ENCODE results near the gene RIPK4. TPM values are rescaled to one million over a fixed set of nuclear protein-coding genes. Genes with fewer than 3 reads are reported as not detected.
"Not testable (repeated sequence)": the region's sequence is repeated elsewhere in the genome, so short reads cannot be mapped to it uniquely, and the experiment has no call there.

The RIPK4 gene
- total RNA-seq, 1 donor from 2014 or later = 0.17 TPM

DNA sequence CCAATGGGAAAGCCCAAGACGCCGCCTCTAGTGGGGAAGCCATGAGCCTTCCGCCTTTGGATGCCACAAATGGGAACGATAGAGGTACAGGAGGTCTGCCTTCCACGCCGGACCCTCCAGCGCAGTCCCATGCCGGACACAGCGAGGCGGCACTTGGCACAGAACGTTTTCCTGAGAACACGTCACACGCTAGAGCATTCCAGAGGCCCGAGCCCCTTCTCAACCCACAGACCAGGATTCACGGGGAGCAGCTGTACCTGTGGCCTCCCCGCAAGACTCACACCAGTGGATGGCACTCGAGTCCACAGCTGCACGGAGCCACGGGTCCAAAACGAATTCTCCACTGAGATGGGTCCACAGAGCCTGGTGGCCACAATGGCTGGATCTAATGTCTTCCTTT lies 31.5 kb upstream of the RIPK4 start:
- ATAC-seq (no peak), DNase-seq (no peak)
- intact Hi-C loops (cut with micrococcal nuclease) = no loop called here

- DNase-seq = no peak
- intact Hi-C loops (cut with micrococcal nuclease) = no loop called here
- ATAC-seq = no peak
These were observed 29.7 kb upstream of the RIPK4 start for GRCh38 chr21:41796476-41797080.

DNA sequence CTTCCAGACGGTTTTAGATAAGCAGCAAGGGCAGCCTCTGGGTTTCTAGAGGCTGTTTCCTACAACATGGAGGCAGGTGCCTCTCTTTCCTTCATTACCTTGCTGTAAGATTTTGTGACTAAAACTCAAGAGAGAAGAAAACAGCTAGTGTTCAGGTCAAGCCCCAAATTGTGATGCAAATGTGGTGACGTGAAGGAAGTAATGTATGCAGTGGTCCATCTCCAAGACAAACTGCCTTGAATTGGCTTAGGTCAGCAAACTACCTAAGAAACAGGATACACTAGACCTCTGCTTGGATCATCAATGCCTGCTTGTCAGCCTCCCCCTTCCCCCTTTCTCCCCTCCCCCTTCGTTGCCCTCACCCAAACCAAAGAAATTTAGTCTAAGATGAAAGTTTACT lies 28.9 kb upstream of the RIPK4 start:
- DNase-seq = no peak
- intact Hi-C loops (cut with micrococcal nuclease) = no loop called here
- ATAC-seq = no peak

DNA sequence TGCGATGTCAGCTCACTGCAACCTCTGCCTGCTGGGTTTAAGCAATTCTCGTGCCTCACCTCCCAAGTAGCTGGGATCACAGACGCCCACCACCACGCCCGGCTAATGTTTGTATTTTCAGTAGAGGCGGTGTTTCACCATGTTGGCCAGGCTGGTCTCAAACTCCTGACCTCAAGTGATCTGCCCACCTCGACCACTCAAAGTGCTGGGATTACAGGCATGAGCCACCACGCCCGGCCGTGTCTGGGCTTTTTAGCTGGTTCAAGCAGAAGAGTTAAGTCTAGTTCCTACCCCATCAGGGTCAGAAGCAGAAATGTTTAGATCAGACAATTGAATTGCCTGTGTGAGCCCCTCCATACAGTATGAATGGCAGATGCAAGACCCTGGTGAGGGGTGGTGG lies 27.7 kb upstream of the RIPK4 start:
- no peak for DNase-seq
- intact Hi-C loops (cut with micrococcal nuclease) = no loop called here
- ATAC-seq = no peak

GRCh38 chr21:41792711-41793110 lies 25.9 kb upstream of the RIPK4 start:
- ATAC-seq (no peak), DNase-seq (no peak)
- intact Hi-C loops (cut with micrococcal nuclease) = no loop called here

DNA sequence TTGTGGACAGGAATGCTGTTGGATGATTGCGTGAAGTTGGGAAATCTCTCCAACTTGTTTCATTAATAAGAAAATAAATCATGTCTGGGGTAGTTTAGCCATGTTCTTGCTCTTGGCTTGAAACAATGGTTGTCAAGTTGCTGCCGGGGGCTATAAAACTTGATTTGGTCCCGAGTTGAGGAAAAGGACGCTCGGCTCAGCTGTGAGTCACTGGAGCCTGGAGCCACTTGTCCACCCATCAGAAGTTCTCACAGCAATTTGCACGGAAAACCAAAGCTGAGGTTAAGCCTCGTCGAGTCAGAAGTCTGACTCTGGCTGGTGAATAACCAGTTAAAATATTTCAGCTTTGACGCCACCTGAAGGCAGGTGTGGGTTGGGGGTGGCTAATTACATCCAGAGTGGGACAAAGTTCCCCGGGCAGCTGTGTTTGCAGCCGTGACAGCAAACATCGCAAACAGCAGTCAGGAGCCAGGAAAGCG lies 19.7 kb upstream of the RIPK4 start:
- intact Hi-C loops (cut with micrococcal nuclease) = no loop called here
- no peak for ATAC-seq
- no peak for DNase-seq

DNA sequence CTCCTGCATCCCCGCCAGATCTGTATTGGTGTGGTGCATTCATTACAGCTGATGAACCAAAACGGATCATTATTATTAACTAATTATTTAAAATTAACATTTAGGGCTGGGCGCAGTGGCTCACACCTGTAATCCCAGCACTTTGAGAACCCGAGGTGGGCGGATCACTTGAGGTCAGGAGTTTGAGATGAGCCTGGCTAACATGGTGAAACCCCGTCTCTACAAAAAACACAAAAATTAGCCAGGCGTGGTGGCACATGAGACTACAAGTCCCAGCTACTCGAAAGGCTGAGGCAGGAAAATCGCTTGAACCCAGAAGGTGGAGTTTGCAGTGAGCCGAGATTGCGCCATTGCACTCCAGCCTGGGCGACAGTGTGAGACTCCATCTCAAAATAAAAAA lies 18.4 kb upstream of the RIPK4 start:
- intact Hi-C loops (cut with micrococcal nuclease); ATAC-seq; DNase-seq: not testable (repeated sequence)

DNA sequence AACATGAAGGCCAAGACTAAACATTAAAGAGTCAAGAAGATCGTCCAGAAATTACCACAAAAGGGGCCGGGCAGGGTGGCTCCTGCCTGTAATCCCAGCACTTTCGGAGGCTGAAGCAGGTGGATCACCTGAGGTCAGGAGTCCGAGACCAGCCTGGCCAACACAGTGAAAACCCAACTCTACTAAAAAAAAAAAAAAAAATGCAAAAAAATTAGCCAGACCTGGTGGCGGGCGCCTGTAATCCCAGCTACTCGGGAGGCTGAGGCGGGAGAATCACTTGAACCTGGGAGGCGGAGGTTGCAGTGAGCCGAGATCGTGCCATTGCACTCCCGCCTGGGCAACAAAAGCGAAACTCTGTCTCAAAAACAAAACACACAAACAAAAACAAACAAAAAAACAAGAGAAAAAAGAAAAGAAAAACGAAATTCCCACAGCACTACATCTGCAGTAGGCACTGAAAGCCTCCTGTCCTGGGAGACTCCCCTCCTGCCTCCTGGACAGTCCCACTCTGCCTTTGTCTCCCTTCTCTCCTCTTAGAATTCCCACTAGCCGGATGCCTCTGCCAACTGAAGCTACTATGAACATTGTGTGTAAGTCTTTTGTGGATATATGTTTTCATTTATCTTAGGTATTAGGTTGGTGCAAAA lies 17.7 kb upstream of the RIPK4 start:
- intact Hi-C loops (cut with micrococcal nuclease) = no loop called here

DNA sequence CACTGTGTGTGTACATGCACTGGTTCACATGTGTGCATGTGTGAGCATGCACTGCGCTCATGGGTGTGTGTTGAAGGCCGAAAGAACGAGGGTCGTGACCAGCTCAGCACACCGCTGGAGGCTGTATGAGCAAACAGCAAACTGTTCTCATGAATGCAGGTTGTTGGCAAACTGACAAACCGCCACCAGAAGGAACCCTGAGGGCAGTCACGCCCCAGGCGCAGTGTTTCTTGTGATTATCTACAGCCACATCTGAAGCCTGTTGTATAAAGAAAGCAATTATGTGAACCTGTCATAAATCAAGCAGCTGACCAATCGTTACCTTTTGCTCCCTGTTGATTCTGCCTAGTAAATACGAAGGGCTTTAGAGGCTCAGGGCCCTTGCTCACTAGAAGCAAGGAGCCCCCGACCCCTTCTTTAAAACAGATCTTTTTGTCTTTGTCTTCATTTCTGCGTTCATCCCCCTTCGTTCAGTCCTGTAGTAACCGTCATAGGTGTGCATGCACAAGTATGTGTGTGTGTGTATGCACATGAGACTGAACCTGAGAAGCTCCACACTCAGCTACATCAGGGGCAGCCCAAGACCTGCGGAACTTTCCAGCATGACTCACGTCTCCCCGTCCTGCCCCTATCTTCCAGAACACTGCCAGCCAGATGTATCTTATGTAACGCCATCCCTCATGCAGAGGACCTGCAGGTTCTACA lies 16.8 kb upstream of the RIPK4 start:
- intact Hi-C loops (cut with micrococcal nuclease) = no loop called here
- no peak for DNase-seq
- ATAC-seq = no peak

More for the DNA sequence above, 17.7 kb upstream of the RIPK4 start:
- no peak for ATAC-seq
- no peak for DNase-seq

- ATAC-seq (no peak), DNase-seq (no peak)
- intact Hi-C loops (cut with micrococcal nuclease) = no loop called here
These were observed 14.2 kb upstream of the RIPK4 start for GRCh38 chr21:41781050-41781410.

DNA sequence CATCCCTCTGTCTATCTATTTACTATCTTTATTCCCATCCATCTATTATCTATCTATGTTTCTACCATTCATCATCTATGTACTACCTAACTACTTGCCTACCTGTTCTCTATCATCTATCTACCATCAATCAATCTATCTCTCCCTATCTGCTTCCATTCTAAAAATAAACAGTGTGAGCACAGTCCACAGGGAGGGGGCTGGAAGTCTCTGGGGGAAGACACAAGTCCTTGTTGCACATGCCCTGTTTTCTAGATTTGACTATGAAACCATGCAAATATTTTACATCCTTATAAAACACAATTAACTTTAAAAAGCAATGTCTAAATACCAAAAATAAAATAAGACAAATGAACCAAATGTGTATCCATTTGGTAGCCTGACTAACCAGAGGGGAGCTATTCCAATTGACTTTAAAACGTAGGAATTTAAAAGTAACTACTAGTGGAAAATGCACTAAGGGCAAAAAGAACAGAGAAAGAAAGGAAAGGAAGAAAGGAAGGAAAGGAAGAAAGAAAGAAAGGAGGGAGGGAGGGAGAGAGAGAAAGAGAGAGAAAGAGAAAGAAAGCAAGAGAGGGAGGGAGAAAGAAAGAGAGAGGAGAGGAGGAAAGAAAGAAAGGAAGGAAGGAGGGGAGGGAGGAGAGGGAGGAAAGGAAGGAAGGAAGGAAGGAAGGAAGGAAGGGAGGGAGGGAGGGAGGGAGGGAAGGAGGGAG lies 13.6 kb upstream of the RIPK4 start:
- no peak for DNase-seq
- intact Hi-C loops (cut with micrococcal nuclease) = no loop called here
- no peak for ATAC-seq

DNA sequence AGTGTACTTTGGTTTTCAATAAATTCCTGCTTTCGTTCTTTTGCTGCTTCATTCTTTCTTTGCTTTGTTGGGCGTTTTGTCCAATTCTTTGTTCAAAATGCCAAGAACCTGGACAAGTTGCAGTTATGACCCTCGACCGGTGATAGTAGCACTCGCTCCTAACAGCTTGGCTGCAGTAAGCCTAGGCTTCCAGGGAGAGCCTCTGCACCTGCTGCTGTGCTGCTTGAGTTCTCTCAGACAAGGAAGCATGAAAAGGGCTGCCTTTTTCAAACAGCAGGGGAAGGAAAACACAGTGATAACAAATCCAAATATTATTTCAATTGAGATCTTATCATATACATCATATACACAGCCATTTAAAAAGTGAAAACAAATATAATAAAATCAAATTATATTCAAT lies 12.8 kb upstream of the RIPK4 start:
- ATAC-seq = no peak
- no peak for DNase-seq
- intact Hi-C loops (cut with micrococcal nuclease) = loop anchor here (5.0 kb wide), 1 partner anchor 167 kb away; no protein-coding TSS in a partner anchor

DNA sequence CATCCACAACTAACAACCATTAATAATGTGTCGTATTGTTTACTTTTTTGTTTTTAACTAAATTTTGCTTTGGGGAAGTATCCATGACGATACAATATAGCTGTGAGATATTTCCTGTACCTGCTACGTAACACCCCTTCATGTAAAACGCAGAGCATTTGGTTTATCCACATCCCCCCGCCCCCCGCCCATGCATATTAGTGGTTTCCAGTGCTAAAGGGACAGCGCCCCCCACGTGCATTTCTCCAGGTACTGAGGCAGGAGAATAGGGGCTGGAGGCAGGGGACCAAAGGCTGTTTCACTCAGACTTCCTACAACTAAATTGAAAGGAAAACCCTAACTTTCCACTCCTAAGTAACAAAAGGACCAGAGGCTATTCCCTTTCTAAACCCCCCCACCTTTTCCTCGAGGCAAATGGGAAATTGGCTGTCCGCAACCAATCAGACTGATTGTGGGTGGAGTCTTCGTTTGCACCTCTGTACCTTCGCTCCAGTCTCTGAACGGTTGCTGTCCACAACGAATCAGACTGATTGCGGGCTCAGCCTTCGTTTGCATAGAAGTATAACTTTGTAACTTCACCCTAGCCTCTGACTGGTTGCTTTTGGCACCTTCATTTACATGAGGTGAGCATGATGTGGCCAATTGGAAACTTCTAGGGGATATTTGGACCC lies 12.2 kb upstream of the RIPK4 start:
- intact Hi-C loops (cut with micrococcal nuclease) = loop anchor here (5.0 kb wide), 1 partner anchor 167 kb away; no protein-coding TSS in a partner anchor
- DNase-seq (no peak), ATAC-seq (no peak)

GRCh38 chr21:41777951-41778815 lies 11.3 kb upstream of the RIPK4 start:
- ATAC-seq = peak; percentile 97
- intact Hi-C loops (cut with micrococcal nuclease) = loop anchor here (5.0 kb wide), 1 partner anchor 166 kb away; no protein-coding TSS in a partner anchor
- DNase-seq = peak; percentile 90

DNA sequence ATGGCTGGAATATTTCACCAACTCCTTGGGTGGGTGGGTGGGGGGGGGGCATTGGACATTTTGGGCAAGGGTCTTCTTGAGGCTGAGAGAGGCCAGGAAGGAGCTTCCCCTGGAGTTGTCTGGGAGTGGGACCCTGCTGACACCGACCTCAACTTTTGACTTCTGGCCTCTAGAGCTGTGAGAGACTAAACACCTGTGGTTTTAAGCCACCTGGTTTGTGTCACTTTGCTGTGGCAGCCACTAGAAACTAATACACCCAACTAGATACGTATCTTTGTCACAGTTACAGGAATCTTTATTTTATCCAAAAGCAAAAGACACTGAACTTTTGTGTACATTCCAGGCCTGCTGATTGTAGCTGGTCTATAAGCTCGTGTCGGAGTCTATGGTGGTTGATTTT lies 9.9 kb upstream of the RIPK4 start:
- intact Hi-C loops (cut with micrococcal nuclease) = loop anchor here (5.0 kb wide), 1 partner anchor 164 kb away; no protein-coding TSS in a partner anchor
- DNase-seq (no peak), ATAC-seq (no peak)

GRCh38 chr21:41775149-41775472 lies 8.3 kb upstream of the RIPK4 start:
- intact Hi-C loops (cut with micrococcal nuclease) = loop anchor here (5.0 kb wide), 1 partner anchor 163 kb away; no protein-coding TSS in a partner anchor
- DNase-seq (no peak), ATAC-seq (no peak)

DNA sequence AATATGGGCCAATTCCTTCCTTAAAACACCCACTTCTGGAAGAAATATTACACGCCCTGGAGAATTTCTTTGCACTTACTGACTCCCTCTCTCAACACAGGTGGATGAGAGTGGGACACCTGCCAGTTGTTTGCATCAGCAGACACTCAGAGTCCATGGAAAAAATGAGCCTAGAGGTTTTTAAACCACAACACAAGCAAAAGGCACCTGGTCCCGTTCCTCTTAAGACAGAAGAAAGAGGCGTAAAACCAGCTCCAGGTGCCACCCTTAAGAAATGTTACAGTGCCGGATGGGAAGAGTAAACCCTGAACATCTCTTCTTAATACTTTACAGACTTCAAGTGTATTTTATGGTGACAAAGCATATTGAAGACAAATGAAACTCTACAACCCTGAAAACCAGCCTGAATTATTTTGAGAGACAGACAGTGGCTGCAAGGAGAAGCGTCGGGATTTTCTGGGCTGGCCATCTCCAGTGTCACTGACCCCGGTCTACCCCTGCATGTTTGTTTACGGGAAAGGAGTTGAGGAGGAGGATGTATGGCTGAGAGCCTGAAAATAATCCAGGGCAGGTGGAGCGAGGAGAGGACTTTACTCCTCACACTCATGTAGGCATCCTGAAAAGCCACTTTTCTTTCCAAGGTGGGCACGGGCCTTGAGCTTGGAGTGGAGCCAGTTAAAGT lies 7.8 kb upstream of the RIPK4 start:
- DNase-seq (no peak), ATAC-seq (no peak)
- intact Hi-C loops (cut with micrococcal nuclease) = loop anchor here (5.0 kb wide), 1 partner anchor 162 kb away; no protein-coding TSS in a partner anchor

Data from left ventricle myocardium superior (tissue), 1 donor.